Smooth muscle cell (in vitro differentiated cells): ENCODE results near the gene PPP1R3D. TPM values are rescaled to one million over a fixed set of nuclear protein-coding genes. Genes with fewer than 3 reads are reported as not detected.

Experiments used
- DNase-seq: peaks from one replicate; lab custom pipeline; 2025; ENCODE audit not compliant: unreplicated experiment; lab: John Stamatoyannopoulos, UW
- H2AFZ ChIP-seq: fragments of 200-600 bp; sonication (generic); 2 replicates; pipeline ENCODE4 v1.6.0; 2016; ENCODE audit warnings: antibody characterized with exemption, low read depth, mild to moderate bottlenecking
- H3F3A ChIP-seq: fragments of 200-600 bp; sonication (generic); 2 replicates; pipeline ENCODE4 v1.6.0; 2017; ENCODE audit warnings: antibody characterized with exemption, low read depth
- H3K27ac ChIP-seq: fragments of 200-600 bp; sonication (generic); 2 replicates; pipeline ENCODE4 v1.5.1; 2016; ENCODE audit warnings: low read depth, mild to moderate bottlenecking
- H3K27me3 ChIP-seq: fragments of 200-600 bp; sonication (generic); 2 replicates; pipeline ENCODE4 v1.6.1; 2016; ENCODE audit warnings: low read depth, mild to moderate bottlenecking
- H3K36me3 ChIP-seq: fragments of 200-600 bp; sonication (generic); 2 replicates; pipeline ENCODE4 v1.5.1; 2016; ENCODE audit warnings: low read depth
- H3K4me1 ChIP-seq: fragments of 200-600 bp; sonication (generic); 2 replicates; pipeline ENCODE4 v1.5.1; 2016; ENCODE audit warnings: low read depth
- H3K4me2 ChIP-seq: fragments of 200-600 bp; sonication (generic); 2 replicates; pipeline ENCODE4 v1.6.0; 2016; ENCODE audit warnings: mild to moderate bottlenecking
- H3K4me3 ChIP-seq: fragments of 200-600 bp; sonication (generic); 2 replicates; pipeline ENCODE4 v1.5.1; 2016; ENCODE audit warnings: mild to moderate bottlenecking
- H3K79me2 ChIP-seq: fragments of 200-600 bp; sonication (generic); 2 replicates; pipeline ENCODE4 v1.6.0; 2016; ENCODE audit warnings: low read depth, mild to moderate bottlenecking
- H3K9ac ChIP-seq: fragments of 200-600 bp; sonication (generic); 2 replicates; pipeline ENCODE4 v1.6.0; 2016; ENCODE audit warnings: low read depth
- H3K9me3 ChIP-seq: fragments of 200-600 bp; sonication (generic); replicated peaks from 2 replicates; pipeline ENCODE4 v1.5.1; 2016; ENCODE audit warnings: low read depth
- H4K20me1 ChIP-seq: fragments of 200-600 bp; sonication (generic); 2 replicates; pipeline ENCODE4 v1.6.0; 2016; ENCODE audit warnings: low read depth
- CTCF ChIP-seq: fragments of 200-600 bp; sonication (generic); IDR thresholded peaks from 2 replicates; pipeline ENCODE4 v1.5.1; 2017; ENCODE audit warnings: borderline replicate concordance, mild to moderate bottlenecking, antibody characterized with exemption; ENCODE audit not compliant: insufficient read depth, poor library complexity, severe bottlenecking
- WGBS: methylation state at CpG from one replicate; pipeline ENCODE4 v1.1.7; 2016; ENCODE audit warnings: low lambda C conversion rate; 5-methylcytosine and 5-hydroxymethylcytosine counted together
- polyA plus RNA-seq: library from polyadenylated mRNA; unstranded; fragments of >200 nt; fragmentation: Nextera tagmentation; extraction: Ambion mirVana; gene quantifications from 2 replicates; pipeline ENCODE4 v1.2.1, GENCODE V29; 2016
- total RNA-seq: library from RNA; depleted of rRNA; stranded (reverse); fragments of >200 nt; gene quantifications from 2 replicates; pipeline ENCODE4 v1.2.3, GENCODE V29; 2014

PPP1R3D gene
- total and polyA plus RNA-seq, 2 experiments from 2014 or later = 1.9 to 5.1 TPM

- H3K9ac ChIP-seq = no peak overlapping the region
- no peaks in the 10 kb centered on the region for H3K79me2 ChIP-seq
- no peaks in the 10 kb centered on the region for H4K20me1 ChIP-seq
- no peak overlapping the region for H3K27ac ChIP-seq
- no peak for TF ChIP-seq CTCF
- no peak overlapping the region for H3K4me2 ChIP-seq
- no peaks in the 10 kb centered on the region for H3K9me3 ChIP-seq
- no peak for DNase-seq
- H2AFZ ChIP-seq = no peak overlapping the region
- H3F3A ChIP-seq = no peaks in the 10 kb centered on the region
- H3K4me1 ChIP-seq = no peaks in the 10 kb centered on the region
- H3K4me3 ChIP-seq = no peak overlapping the region
- H3K36me3 ChIP-seq = no peaks in the 10 kb centered on the region
- no peaks in the 10 kb centered on the region for H3K27me3 ChIP-seq
- WGBS = 96% methylated on average over 1 of the region's 1 CpG
Measured at GRCh38 chr20:59888050-59888449, 52.1 kb downstream of the PPP1R3D start.

Other genes starting within 250 kb of the PPP1R3D start
- 0.49 and 0.54 TPM in 2 replicates for gene SYCP2, start 6.7 kb downstream of the PPP1R3D start, total RNA-seq
- 0.37 and 0.42 TPM in 2 replicates for gene SYCP2, start 6.7 kb downstream of the PPP1R3D start, polyA plus RNA-seq
- gene FAM217B, start 84 bp upstream of the PPP1R3D start, total RNA-seq = 6.4 and 7.7 TPM in 2 replicates
- gene FAM217B, start 84 bp upstream of the PPP1R3D start, polyA plus RNA-seq = 14.2 and 14.8 TPM in 2 replicates
- 1.2 TPM in 2 replicates for gene CDH26, start 18.1 kb upstream of the PPP1R3D start, total RNA-seq
- gene CDH26, start 18.1 kb upstream of the PPP1R3D start, polyA plus RNA-seq = 0.18 TPM in 1 of 2 replicates, not detected in the other